Stimulated activated naive B cell treated with anti-CD40 and anti-IgM and Interleukin-4, amounts not matched to agents 10 μg/mL and 1 μg/mL and 100 μg/mL, for 72 hours (primary cell): ENCODE data around the gene MVD.

Experiments
- ATAC-seq, 2 donors: fragments of 150-1000 bp; cut with Tn5 transposase; replicated peaks; 2 replicates each; pipeline ENCODE4 v1.10.0; 2021; ENCODE audit warnings: moderate library complexity in 1 of 2
- DNase-seq: peaks from one replicate; pipeline ENCODE4 v3.0.0; 2021
- H3K27ac Mint-ChIP-seq: one replicate; pipeline ENCODE4 v1.8.0; 2022; ENCODE audit warnings: mild to moderate bottlenecking, mixed read lengths
- H3K27me3 Mint-ChIP-seq, 2 donors: one replicate each; pipeline ENCODE4 v1.8.0; 2022; ENCODE audit warnings: mixed read lengths in 2 of 2
- H3K36me3 Mint-ChIP-seq, 2 donors: one replicate each; pipeline ENCODE4 v1.8.0; 2022; ENCODE audit warnings: mixed read lengths in 2 of 2, mild to moderate bottlenecking in 1 of 2
- H3K4me1 Mint-ChIP-seq, 2 donors: one replicate each; pipeline ENCODE4 v1.8.0; 2022; ENCODE audit warnings: mixed read lengths in 2 of 2, mild to moderate bottlenecking in 1 of 2
- H3K4me3 Mint-ChIP-seq, 2 donors: one replicate each; pipeline ENCODE4 v1.8.0; 2022; ENCODE audit warnings: mild to moderate bottlenecking in 2 of 2, mixed read lengths in 2 of 2, moderate library complexity in 1 of 2
- H3K9me3 Mint-ChIP-seq, 2 donors: one replicate each; pipeline ENCODE4 v1.8.0; 2022; ENCODE audit warnings: mixed read lengths in 2 of 2, mild to moderate bottlenecking in 1 of 2

Gene MVD

DNA sequence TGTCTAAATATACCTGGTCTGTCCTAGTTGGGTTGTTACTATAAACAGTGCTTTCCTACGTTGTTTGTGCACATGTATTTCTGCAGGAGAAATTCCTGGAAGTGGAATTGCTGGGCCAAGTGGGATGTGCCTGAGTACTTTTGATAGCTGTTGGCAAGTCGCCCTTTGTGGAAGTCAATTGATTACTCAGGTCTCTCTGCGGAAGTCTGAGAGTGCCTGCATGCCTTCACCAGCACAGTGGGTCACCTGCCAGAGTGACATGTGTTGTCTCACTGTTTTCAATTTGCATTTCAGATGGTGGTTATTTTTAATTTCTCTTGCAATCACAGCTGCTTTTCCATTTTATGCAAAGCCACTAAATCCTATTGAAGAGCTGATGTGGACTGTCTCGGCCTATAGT is 2.3 kb upstream of the MVD start:
- Mint-ChIP-seq H3K9me3 (no peaks in the 10 kb centered on the region), H3K4me1 (peaks cover 17 to 36% of the 10 kb centered on the region in 2 donors), H3K27ac (no peak overlapping the region), H3K27me3 (no peaks in the 10 kb centered on the region), H3K4me3 (no peak overlapping the region), H3K36me3 (peaks cover 31 to 32% of the 10 kb centered on the region in 2 donors)
- ATAC-seq (no peak), DNase-seq (no peak)

DNA sequence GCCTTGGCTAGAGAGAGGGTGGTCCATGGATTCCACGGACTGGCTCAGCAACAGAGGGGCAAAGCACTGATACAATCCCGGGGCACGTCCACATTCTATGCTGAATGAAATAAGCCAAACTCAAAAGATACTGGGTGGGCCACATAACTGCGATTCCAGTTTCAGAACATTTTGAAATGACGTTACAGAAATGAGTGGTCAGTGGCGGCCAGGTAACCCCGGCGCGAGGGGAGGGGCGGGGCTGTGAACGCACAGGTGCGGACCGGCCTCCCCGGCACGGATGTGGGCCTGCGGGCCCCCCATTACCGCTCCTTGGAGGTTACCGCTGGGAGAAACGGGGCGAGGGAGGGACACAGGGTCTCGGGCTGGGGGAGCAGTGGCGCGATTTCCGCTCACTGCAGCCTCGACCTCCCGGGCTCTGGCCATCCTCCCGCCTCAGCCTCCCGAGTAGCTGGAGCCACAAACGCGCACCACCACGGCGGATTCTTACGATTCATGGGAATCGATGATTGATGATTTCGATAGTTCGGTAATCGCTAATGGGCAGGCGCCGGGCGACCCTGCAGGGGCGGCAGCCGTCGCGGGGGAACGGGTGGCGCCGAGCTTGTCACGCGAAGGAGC is 559 bp downstream of the MVD start:
- no peaks in the 10 kb centered on the region for H3K9me3 Mint-ChIP-seq
- no peaks in the 10 kb centered on the region for H3K27me3 Mint-ChIP-seq
- DNase-seq (no peak), ATAC-seq (peak; percentile 3 to 5)
- peaks cover 24 to 41% of the 10 kb centered on the region in 2 donors for H3K4me1 Mint-ChIP-seq
- H3K27ac Mint-ChIP-seq: peak overlapping the region; percentile 94
- peak overlapping the region; percentile 96 to 99 for H3K4me3 Mint-ChIP-seq
- H3K36me3 Mint-ChIP-seq: peaks cover 25% of the 10 kb centered on the region in 2 donors

DNA sequence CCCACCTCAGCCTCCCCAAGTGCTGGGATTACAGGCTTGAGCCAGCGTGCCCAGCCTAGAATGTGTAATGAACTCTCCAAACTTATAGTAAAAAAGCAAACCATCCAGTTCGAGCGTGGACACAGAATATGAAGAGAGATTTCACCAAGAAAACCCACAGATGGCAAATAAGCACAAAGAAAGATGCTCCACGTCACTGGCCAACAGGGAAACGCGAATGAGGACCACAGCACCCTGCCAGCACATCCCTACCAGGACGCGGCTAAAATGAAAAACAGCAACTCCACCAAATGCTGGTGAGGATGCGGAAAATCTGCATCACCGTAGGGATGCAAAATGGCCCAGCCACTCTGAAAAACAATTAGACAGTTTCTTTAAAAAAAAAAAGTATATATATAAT is 1.4 kb downstream of the MVD start:
- peak overlapping the region; percentile 59 to 70 for H3K4me3 Mint-ChIP-seq
- peaks cover 24 to 37% of the 10 kb centered on the region in 2 donors for H3K4me1 Mint-ChIP-seq
- H3K9me3 Mint-ChIP-seq: no peaks in the 10 kb centered on the region
- peaks cover 20 to 30% of the 10 kb centered on the region in 2 donors for H3K36me3 Mint-ChIP-seq
- DNase-seq (no peak), ATAC-seq (no peak)
- H3K27ac Mint-ChIP-seq: no peak overlapping the region
- H3K27me3 Mint-ChIP-seq: no peaks in the 10 kb centered on the region

DNA sequence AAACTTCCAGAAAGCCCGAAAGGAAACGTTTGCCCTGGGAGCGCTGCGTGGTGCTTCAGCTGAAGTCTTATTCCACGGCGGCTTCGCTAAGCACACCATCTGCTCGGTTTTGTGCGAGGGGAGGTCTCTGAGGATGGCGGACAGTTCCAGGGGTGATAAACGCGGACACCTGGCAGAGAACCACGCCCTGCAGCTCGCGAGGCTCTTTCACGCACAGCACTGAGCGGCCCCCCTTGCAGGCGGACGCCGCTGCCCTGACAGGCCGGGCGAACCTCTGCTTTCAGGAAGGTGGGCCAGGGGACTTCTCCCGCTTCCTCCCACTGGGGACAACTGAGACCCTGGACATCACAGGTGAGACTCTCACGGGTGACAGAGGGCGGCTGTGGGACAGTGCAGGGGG is 3.7 kb downstream of the MVD start:
- H3K9me3 Mint-ChIP-seq: no peaks in the 10 kb centered on the region
- H3K27ac Mint-ChIP-seq: no peak overlapping the region
- H3K27me3 Mint-ChIP-seq: no peaks in the 10 kb centered on the region

DNA sequence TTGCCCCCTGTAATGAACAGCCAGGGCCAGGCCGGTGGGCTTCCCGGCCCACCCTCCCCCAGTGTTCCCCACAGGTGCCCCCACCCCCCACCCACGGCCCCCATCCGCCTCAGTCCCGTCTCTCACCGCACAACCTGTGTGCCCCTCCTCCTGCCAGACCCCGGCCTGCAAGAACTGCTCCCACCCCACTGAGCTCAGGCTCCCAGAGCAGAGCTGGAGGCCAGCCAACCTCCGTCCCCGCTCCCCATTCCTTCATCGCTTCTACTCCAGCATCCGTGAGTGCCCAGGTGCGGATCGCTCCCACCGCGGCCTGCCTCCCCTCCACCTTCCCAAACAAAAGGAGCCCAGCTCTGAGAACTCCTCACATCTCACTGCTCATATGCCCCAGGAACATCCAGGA is 4.2 kb downstream of the MVD start:
- H3K4me3 Mint-ChIP-seq: no peak overlapping the region
- H3K9me3 Mint-ChIP-seq: no peaks in the 10 kb centered on the region
- DNase-seq (no peak), ATAC-seq (no peak)
- H3K36me3 Mint-ChIP-seq: peaks cover 35 to 44% of the 10 kb centered on the region in 2 donors
- H3K27me3 Mint-ChIP-seq: no peaks in the 10 kb centered on the region
- no peak overlapping the region for H3K27ac Mint-ChIP-seq
- peaks cover 22 to 26% of the 10 kb centered on the region in 2 donors for H3K4me1 Mint-ChIP-seq

More for the DNA sequence above, 3.7 kb downstream of the MVD start:
- Mint-ChIP-seq H3K4me3 (no peak overlapping the region), H3K36me3 (peaks cover 30 to 41% of the 10 kb centered on the region in 2 donors), H3K4me1 (peaks cover 24 to 29% of the 10 kb centered on the region in 2 donors)
- DNase-seq: no peak
- ATAC-seq: no peak

DNA sequence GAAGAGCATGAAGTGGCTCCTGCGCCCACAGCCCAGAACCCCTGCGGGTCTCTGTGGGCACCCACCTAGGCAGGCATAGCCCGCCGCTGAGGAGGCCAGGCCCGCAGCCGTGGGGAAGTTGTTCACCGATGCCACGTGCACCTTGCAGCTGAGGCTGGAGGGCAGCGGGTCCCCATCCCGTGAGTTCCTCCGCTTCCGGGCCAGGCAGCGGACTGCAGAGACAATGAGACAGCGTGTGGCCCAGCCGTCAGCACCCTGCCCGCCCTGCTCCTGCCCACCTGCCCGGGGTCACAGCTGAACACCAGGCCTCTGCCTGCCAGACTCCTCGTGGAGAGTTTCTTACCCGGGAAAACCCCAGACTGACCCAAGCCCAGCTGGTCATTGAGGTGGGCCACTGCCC is 5.5 kb downstream of the MVD start:
- Mint-ChIP-seq H3K27me3 (no peaks in the 10 kb centered on the region), H3K4me3 (no peak overlapping the region), H3K9me3 (no peaks in the 10 kb centered on the region)

DNA sequence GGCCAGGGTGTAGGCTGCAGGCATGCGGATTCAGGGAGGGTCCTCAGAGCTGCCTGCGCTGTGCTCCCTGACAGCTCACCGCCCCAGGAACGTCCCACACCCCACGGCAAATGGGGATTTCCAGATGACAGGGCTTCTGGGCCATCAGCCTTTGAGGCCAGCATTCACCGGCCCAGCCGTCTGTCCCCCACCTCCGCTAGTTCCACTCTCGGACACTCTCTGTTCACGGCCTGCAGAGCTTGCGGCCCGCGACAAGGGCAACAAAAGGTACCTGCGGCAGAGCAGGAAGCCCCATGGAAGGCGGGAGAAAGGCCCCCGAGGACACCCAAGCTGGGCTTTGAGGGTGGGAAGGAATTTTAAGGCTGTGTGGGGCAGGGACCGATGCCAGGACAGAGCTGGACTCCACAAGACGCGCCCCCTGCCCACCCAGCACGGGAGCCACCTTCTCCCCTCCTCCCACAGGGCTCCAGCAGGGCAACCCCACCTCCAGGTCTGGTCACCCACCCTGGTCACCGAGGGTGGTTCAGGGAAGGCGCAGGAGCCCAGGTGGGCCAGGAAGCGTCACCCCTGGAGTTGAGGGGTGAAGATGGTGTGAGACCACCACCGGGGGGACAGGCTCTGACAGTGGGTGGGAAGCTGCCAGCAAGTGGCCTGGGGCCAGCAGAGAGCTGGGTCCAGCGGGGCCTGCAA is 6.5 kb downstream of the MVD start:
- H3K27ac Mint-ChIP-seq: no peak overlapping the region
- peaks cover 45% of the 10 kb centered on the region in 2 donors for H3K36me3 Mint-ChIP-seq
- DNase-seq: no peak
- no peaks in the 10 kb centered on the region for H3K9me3 Mint-ChIP-seq
- H3K27me3 Mint-ChIP-seq: no peaks in the 10 kb centered on the region
- no peak overlapping the region for H3K4me3 Mint-ChIP-seq
- peaks cover 30 to 37% of the 10 kb centered on the region in 2 donors for H3K4me1 Mint-ChIP-seq
- ATAC-seq: no peak

More for the DNA sequence above, 5.5 kb downstream of the MVD start:
- no peak for DNase-seq
- Mint-ChIP-seq H3K4me1 (peaks cover 26 to 37% of the 10 kb centered on the region in 2 donors), H3K27ac (no peak overlapping the region), H3K36me3 (peaks cover 43 to 49% of the 10 kb centered on the region in 2 donors)
- no peak for ATAC-seq

DNA sequence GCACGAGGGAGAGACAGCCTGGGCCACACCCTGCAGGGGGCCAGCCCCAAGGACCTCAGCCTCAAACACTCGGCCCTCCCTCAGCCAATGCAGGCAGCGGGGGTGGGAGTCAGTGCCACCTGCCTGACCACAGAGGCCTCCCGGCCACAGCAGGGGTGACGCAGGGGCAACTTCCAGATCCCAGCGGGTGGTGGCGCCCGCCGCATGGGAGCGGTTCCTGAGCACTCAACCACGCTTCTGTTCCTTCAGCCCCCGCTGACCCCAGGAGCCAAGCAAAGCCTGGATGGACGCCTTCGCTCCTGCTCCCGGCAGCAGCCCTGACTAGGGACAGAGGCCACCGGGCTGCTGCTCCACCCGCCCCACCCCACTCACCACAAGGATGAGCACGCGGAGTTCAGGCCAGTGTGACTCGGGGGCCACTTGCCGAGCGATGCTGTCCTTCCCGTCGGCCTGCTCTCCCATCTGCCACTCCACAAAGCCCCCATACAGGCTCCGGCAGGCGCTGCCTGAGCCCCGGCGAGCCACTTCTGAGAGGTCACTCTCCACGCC is 7.1 kb downstream of the MVD start:
- Mint-ChIP-seq H3K36me3 (peaks cover 45 to 47% of the 10 kb centered on the region in 2 donors), H3K4me1 (peaks cover 32 to 38% of the 10 kb centered on the region in 2 donors), H3K27ac (no peak overlapping the region), H3K4me3 (no peak overlapping the region), H3K27me3 (no peaks in the 10 kb centered on the region), H3K9me3 (no peaks in the 10 kb centered on the region)
- ATAC-seq (no peak), DNase-seq (no peak)

DNA sequence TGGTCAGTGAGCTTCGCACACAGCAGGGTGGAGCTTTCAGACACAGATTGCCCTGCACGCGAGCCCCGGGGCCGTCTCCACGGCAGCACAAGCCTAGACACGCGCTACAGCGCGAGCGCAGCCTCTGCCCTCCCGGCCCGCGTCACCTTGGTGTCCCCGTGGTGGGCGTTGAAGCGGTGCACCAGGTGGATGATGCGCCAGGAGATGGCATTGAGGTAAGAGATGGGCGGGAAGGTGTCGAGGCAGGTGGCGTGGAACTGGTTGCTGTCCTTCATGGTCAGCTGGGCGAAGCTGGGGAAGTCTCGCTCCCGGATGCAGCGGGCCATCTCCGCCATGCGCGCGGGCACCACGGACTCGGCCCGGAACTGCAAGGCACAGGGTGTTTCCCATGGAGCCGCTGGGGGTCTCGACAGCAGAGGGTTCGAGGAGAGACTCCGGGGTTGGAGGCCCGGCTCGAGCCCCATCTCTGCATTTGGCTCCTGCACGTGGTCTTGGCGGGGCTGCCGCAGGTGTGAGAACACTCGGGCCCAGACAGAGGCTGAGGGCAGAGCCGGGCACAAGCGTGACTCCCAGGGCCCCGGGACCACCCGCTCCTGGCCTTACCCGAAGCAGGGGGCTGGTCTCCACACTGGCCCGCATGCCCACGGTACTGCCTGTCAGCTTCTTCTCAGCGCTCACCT is 7.7 kb downstream of the MVD start:
- peak; percentile 0 for DNase-seq
- peak overlapping the region; percentile 57 for H3K27ac Mint-ChIP-seq

DNA sequence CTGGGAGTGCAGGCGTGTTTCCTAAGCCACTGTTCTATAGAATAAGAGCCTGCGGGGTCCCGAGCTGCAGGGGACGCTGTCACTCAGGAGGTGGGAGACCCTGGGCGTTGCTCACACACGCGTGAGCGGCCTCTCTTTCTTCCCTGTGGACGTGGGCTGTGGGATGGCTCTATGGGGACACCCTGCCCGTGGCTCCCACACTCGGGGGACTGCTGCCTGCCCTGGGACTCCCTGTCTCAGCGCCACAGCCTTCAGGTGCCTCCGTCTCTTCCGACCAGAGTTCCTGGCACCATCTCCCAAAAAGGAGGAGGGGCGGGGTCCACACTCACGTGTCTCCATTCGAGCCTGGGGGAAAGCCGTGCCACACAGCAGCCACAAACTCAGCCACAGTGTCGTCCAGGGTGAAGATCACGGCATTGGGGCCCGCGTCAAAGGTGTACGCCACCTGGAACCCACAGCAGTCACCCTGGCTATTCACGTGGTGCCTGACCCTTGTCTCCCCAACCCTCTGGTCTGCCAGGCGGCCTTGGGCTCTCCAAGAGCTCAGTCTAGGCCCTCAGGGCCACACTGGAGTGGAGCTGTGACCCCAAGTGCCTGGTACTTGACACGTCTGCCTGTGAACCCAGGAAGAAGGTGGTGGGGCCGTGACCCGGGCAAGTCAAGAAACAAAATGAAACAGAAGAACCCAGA is 8.4 kb downstream of the MVD start:
- Mint-ChIP-seq H3K9me3 (no peaks in the 10 kb centered on the region), H3K4me1 (peaks cover 33 to 35% of the 10 kb centered on the region in 2 donors), H3K27ac (no peak overlapping the region), H3K4me3 (no peak overlapping the region), H3K27me3 (no peaks in the 10 kb centered on the region), H3K36me3 (peaks cover 51% of the 10 kb centered on the region in 2 donors)
- ATAC-seq: no peak
- no peak for DNase-seq

More for the DNA sequence above, 7.7 kb downstream of the MVD start:
- H3K4me1 Mint-ChIP-seq: peaks cover 32 to 36% of the 10 kb centered on the region in 2 donors
- H3K4me3 Mint-ChIP-seq: no peak overlapping the region
- ATAC-seq: no peak
- H3K9me3 Mint-ChIP-seq: no peaks in the 10 kb centered on the region
- no peaks in the 10 kb centered on the region for H3K27me3 Mint-ChIP-seq
- H3K36me3 Mint-ChIP-seq: peaks cover 46 to 49% of the 10 kb centered on the region in 2 donors

DNA sequence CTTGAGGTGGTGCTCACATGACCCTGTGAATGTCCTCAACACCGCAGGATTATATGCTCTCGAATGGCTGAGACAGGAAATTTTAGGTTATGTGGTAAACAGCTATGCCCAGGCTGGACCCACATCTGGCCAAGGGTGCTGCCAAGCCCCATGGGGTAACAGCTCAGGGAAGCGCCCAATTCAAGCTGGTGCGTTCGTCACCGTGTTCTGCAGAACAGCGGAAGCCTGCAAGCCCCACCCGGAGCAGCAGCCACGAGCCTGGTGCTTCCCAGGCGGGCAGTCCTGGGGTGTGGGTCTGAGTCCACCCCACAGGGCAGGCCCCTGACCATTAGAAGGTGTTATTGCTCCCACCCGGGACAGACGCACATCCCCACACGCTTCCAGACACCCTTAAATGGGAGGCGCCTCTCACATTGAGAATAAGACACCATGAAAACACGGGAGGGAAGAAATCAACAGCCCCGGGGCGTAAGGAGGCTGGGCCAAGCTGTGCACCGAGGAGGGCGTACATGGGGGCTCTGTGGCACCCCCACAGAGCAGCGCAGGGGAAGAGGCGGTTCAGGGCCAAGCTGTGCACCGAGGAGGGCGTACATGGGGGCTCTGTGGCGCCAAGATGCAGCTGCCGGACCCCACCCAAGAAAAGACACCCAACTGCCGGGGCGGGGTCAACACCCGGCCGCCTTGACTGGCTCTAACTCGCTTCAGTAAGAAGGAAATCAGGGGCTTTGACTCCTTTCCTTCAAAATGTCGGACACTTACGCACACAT is 9.1 kb downstream of the MVD start:
- Mint-ChIP-seq H3K4me3 (no peak overlapping the region), H3K36me3 (peaks cover 53% of the 10 kb centered on the region in 2 donors), H3K27me3 (no peaks in the 10 kb centered on the region), H3K4me1 (peaks cover 33 to 39% of the 10 kb centered on the region in 2 donors), H3K27ac (no peak overlapping the region), H3K9me3 (no peaks in the 10 kb centered on the region)
- no peak for ATAC-seq
- DNase-seq: no peak

DNA sequence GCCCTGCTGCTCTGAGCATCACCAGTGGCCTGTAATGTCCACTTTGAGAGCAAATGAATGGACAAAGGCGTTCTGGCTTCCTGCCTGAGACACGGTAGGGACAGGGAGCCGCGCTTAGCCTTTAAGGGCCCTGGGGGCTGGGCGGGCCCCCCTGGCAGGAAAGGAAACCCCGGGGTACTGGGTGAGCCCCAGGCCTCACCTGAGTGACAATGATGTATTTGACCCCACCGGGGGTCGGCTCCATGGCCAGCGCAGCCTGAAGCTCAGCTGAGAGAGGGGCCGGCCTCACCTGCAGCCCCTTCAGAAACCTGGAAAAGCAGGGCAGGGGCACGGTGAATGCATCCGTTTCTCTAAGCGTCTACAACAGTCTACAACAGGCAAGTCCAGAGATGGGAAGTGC is 9.8 kb downstream of the MVD start:
- peaks cover 51 to 52% of the 10 kb centered on the region in 2 donors for H3K36me3 Mint-ChIP-seq
- no peak overlapping the region for H3K4me3 Mint-ChIP-seq
- H3K9me3 Mint-ChIP-seq: no peaks in the 10 kb centered on the region
- DNase-seq: no peak
- ATAC-seq: no peak
- H3K27me3 Mint-ChIP-seq: no peaks in the 10 kb centered on the region
- peaks cover 33 to 42% of the 10 kb centered on the region in 2 donors for H3K4me1 Mint-ChIP-seq
- peak overlapping the region; percentile 51 for H3K27ac Mint-ChIP-seq

DNA sequence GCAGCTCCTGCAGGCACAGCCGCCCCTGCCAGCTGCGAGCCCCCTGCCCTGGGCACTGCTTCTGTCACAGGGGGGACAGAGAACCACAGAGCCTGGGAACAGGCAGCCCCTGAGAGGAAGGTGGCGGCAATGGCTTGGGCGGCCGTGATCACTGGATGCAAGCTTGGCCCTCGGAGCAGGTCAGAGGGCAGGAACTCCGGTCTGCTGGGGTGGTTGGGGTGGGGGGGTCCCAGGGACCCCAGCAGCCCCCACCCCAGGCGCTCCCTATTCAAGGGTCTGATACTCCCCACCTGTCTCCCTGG is 10.2 kb downstream of the MVD start:
- Mint-ChIP-seq H3K27ac (peak overlapping the region; percentile 98), H3K9me3 (no peaks in the 10 kb centered on the region), H3K36me3 (peaks cover 51 to 54% of the 10 kb centered on the region in 2 donors), H3K27me3 (no peaks in the 10 kb centered on the region), H3K4me1 (peaks cover 33 to 46% of the 10 kb centered on the region in 2 donors), H3K4me3 (no peak overlapping the region)
- DNase-seq (no peak), ATAC-seq (no peak)
